GM23248 (cell line): ENCODE measurements around the gene B9D1.

Source experiments
- EZH2 ChIP-seq: fragments of 200-600 bp; sonication (generic); IDR thresholded peaks from 2 replicates; pipeline ENCODE4 v1.6.1; 2018; ENCODE audit warnings: antibody characterized with exemption, mild to moderate bottlenecking; ENCODE audit not compliant: insufficient read depth, poor library complexity, severe bottlenecking
- EZH2phosphoT487 ChIP-seq: fragments of 200-600 bp; sonication (generic); IDR thresholded peaks from 2 replicates; pipeline ENCODE4 v1.6.1; 2018; ENCODE audit warnings: antibody characterized with exemption, moderate library complexity, mild to moderate bottlenecking, low read depth; ENCODE audit not compliant: insufficient read depth

DNA sequence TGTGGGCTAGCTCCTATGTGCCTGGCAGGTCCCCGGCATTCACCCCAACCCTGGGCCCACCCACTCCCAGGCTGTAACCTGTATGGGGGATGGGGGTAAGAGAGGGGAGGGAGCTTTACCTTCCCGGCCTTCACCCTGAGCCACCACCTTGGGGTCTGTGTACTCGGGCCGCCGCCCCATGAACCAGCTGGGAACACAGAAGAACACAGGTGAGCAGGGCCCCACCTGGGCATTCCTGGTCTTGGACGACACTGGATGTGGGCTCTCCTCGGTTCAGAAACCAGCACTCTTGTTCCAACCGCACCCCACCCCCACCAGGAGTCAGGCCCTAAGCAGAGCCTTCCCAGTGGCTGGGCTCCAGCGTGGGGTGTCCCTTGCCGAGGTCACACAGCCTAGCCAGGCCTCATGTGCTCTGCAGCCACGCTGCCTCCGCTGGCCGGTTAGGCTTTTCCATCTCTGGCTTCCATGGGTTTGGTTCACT lies 18.8 kb downstream of the B9D1 start:
- TF ChIP-seq EZH2 (no peak), EZH2phosphoT487 (no peak)
